Fibroblast of skin of left biceps (primary cell): ENCODE results near the gene GPATCH2L.

Experiments used
- DNase-seq, 2 experiments: peaks; one replicate each; pipeline ENCODE4 v3.0.0-alpha.2; 2013; ENCODE audit warnings: low read depth in 2 of 2

The GPATCH2L gene

DNA sequence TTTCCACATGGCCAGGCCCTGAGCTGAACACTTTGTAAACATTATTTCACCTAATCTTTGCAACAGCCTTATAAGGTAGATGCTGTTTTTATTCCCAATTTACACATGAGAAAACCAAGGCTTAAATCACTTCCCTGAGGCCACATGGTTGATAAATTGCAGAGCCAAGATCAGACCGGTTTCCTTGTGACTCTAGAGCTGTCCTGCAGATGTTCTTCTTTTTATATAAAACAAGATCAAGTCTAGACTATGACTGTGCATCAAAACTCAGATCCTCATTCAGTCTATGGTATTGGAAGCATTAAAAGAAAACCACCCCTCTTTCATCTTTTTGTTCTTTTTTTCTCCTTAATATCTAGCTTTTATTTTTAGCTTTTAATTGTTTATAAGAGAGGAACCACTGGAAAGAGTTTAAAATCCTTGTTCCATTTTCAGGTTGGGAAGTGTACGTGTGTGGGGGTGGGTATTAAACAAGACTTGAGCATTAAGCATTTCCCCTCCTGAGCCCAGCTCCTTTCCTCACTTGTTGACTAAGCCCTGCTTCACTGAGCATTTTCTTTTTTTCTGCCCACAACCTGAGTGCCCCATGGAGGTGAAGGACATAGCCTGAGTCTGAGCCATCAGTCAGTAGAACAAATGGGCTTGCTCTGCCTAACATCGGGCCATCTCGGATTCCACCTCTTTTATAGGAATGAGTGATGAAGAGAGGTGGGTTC is 45.4 kb downstream of the GPATCH2L start:
- DNase-seq: no peak

DNA sequence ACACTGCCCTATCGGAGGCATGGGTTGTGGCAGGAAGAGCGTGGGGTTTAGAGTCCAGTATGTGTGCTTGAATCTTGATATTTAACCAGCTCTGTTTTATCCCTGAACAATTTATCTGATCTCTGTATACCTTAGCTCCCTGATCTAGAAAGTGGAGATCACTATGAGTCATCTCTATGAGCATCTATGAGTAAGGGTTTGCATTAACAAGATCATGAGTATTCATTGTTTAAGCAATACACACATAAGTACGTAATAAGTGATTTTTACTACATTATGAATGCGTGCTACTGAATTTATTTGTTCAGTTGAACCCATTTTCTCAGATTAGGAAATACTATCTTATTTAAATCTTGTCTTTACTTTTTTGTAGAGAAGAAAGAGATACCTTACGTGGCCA is 49.4 kb downstream of the GPATCH2L start:
- peak; percentile 12 to 25 for DNase-seq

DNA sequence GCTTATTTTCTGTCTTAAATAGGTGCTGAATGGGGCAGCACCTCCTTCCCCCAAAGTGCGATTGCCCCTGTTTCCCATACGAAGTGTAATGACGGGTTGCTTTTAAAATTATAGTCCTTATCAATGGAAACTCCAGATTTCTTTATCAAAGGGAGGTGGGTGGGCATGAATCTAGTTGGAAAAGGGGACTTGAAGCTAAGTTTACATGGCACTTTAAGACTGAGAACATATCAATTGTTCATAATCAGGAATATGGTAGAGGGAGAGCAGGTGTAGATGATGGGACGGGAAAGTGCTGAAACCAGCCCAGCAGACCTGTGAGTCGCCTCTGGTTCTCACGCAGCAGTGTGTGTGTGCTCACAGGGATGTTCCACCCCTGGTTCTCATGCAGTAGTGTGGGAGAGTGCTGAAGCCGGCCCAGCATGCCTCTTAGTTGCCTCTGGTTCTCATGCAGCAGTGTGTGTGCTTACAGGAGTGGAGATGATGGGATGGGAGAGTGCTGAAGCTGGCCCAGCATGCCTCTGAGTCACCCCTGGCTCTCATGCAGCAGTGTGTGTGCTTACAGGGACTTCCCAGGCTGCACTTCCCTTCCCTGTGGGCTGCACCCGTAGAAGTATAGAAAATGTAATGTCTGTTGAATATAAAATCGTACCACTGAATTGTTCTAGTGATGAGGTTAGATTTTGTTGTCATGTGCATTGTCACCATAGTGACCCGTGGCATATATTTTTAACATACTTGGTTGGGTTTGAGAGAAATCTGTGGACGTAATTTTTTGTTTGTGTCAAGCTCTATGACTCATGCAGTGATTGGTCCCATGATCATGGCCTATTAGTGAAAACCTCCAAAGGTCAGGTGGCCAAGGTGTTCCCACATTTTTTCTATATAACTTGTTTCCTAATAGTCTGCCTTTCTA is 51.6 kb downstream of the GPATCH2L start:
- DNase-seq: peak in 1 of 2 experiments; percentile 17

DNA sequence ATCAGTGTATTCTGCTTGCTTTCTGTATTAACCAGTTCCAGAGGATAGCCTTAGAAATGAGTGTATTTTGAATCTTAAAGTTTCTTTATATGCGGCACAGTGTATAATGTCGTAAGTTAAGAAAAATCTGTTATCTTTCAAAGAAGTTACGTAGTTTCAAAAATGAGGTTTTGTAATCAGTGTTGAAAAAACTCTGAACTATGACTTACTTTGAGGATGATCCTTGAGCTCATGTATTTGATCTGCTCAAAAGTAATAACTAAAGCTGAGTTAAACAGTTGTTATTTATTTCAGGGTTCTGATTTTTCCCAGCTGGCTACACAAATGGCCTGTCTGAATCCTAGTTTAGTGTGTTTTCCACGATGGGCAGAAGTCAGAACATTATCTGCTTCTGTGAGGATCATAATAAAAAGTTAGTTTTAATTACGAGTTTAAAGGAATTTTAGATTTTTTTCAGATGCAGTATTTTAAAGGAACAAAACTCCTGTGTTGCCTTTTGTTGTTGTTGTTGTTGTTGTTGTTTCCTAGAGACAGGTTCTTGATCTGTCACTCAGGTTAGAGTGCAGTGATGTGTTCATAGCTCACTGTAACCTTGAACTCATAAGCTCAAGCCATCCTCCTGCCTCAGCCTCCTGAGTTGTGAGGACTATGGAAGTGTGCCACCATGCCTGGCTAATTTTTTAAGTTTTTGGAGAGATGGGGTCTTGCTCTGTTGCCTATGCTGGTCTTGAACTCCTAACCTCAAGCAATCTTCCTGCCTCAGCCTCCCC is 52.9 kb downstream of the GPATCH2L start:
- no peak for DNase-seq

DNA sequence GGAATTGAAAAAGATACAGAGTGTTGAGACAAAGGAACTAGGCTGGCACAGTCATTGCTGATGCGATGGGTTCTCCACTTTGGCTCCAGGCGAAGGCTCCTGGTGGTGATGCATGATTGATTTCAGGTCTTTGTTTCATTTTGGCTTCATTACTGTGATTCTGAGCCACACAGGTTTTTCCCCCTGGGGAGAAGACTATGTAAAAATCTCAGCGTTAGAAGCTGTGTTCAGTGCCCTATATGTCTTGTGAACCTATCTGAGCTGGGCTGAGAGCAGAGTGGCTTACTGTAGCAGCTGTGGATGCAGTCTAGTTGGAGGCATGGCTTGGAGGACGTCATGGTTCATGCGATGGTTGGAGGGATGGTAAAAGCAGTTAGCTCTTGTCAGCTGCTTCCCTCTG is 54.0 kb downstream of the GPATCH2L start:
- DNase-seq: no peak

DNA sequence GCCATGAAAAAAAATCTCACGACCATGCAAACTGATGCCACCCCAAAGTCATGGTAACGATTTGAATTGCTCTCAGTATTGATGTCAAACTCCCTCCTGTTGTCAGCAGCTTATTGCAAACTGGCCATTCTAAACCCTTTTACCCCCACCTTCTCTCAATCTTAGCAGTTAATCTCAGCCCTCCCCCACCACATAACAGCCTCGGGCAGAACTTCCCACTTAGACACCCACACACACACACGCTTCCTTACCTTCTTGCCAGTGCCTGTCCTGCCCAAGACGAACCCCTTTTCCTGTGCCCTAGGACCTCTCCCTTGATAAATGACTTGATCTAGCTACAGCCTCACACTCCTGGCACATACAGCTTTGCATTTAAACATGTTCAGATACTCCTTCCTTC is 56.6 kb downstream of the GPATCH2L start:
- DNase-seq: no peak

DNA sequence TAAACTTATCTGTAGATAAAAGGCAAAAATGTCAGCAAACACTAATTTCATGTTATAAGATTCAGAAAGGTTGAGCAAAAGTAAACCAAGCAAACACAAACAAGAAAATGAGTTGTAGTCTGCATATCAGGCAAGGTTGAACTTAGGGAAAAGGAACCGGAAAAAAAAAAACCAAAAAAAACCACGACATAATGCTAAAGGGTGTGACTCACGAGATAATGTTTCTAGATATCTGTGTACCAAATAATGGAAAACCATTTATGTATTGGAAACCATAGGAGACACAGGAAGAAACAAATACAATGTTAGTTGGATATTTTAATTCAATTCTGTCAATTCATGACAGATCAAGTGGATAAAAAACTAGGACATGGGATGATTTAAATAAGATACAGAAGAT is 60.5 kb downstream of the GPATCH2L start:
- DNase-seq: no peak

DNA sequence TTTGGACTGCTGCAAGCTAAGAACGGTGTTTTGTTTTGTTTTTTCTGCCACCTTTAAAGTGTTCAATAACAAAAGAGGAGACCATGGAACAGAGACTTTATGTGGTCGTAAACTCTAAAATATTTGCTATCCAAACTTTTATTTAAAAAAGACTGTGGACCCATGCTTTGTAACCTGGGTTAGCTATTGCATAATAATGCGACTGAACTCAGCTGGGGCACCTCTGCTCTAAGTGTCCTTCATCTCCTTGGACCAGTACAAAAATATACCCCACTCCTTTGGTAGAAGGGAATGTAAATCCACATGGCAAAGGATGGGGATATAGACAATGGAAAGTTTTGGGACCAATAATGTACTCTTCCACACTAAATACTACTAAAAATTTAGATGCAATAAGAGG is 65.5 kb downstream of the GPATCH2L start:
- no peak for DNase-seq

DNA sequence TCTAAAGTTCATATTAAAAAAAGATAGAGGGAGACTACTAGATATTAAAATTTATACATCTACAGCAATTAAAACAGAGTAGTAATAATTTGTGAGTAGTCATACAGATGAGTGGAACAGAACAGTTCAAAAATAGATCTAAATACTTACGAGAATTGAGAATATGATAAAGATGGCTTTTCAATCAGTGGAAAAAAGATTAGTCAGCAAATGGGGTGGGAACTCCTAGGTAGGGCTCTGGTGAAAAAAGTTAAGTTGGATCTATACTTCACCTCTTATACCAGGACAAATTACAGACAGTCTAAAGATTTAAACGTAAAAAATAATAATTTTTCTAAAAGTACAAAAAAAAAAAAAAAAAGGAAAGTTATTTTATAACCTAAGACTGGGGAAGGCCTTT is 66.9 kb downstream of the GPATCH2L start:
- DNase-seq: no peak

DNA sequence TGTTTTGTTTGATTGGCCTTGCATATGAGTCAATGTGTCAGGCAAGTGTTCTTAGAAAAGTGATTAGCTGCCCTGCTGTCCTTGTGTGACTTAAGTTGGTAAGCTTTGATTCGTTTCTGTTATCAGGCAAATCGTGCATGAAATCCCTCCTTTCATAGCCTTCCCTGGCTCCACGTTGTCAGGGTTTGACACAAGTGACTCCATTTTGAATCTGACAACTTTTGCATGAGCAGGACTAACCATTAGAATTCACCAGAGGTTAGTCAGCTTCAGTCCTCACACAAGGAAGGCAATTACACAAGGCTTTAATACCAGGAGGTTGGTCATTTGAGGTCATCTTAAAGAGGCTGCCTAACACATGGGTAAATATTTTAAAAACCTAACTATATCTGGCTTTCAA is 68.2 kb downstream of the GPATCH2L start:
- no peak for DNase-seq

DNA sequence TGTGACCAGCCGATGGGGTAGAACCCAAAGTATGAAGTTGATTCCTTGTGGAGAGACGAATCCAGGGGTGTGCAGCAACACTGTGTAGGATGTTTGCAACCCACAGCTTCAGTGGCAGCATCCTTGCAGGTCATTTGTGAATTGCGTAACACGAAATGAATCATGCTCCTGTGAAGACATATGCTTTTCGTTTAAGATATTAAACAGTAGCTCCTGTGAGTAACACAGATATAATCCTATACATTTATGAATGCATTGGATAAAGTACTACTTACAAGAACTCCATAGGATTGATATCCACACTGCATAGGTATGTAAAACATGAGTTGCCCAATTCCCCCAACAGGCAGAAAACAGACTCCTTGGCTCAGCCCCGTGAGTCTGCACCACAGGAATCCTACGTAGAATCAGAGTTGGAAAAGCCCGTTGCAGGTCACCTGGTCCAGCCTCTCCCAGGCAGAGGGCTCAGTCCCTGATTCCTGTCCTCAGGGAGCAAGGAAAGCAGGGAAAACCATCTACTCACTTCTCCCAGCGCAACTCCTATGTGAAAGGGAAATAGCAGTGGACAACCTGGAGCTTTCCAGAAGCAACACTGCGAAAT is 75.8 kb downstream of the GPATCH2L start:
- peak; percentile 85 to 86 for DNase-seq

DNA sequence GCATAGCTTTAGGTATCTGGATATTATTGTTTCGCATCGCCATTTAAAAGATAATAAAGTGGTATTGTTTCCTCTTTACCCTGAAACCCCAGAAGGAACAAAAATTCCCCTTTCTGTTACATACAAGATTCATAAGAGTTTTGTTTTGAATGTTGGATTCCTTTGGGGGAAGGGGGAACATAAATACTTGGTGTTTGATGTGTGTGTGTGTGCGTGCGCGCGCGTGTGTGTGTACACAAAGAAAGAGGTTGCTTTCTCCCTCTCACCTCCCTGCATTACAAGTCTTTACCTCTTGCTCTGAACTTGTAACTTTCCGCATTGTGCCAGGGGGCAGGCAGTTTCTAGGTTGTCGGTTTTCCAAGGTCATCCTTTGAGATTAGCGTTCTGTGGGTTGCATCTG is 76.4 kb downstream of the GPATCH2L start:
- DNase-seq: no peak

DNA sequence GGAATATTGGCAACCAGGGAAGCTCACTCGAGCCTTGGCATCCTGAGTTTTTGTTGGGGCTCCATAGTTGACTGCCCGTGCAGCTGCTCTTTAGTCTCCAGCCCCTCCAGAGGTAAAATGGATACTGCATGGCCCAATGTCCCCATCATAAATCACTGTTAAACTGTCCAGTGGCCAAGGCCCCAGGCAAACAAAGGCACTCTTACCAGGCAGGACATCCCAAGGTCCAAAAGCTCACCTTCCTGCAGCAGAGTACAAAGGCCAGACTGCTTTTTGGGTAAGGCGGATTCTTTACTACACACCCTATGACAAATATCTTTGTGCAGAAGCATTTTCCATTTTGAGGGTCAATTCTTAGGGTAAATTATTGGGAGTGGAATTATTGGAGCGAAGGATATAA is 81.1 kb downstream of the GPATCH2L start:
- DNase-seq: no peak

DNA sequence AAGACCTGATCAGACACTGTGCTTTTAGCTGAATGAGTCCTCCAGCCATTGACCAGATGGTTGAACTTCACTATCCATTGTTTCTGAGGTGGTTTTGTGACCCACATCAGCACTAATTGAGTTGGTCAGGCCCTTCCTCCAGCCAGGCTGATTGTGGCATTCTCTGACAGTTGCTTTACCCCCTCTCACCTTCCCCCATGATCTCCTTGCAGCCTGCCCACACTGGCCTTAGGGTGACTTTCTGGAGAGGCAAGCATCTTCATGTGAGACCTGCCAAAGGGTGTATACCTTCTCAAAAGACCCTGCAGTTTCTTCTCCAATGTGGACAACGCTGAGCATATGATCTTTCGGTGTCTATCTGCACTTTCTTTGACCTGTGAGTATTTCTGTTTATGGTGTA is 83.9 kb downstream of the GPATCH2L start:
- no peak for DNase-seq

DNA sequence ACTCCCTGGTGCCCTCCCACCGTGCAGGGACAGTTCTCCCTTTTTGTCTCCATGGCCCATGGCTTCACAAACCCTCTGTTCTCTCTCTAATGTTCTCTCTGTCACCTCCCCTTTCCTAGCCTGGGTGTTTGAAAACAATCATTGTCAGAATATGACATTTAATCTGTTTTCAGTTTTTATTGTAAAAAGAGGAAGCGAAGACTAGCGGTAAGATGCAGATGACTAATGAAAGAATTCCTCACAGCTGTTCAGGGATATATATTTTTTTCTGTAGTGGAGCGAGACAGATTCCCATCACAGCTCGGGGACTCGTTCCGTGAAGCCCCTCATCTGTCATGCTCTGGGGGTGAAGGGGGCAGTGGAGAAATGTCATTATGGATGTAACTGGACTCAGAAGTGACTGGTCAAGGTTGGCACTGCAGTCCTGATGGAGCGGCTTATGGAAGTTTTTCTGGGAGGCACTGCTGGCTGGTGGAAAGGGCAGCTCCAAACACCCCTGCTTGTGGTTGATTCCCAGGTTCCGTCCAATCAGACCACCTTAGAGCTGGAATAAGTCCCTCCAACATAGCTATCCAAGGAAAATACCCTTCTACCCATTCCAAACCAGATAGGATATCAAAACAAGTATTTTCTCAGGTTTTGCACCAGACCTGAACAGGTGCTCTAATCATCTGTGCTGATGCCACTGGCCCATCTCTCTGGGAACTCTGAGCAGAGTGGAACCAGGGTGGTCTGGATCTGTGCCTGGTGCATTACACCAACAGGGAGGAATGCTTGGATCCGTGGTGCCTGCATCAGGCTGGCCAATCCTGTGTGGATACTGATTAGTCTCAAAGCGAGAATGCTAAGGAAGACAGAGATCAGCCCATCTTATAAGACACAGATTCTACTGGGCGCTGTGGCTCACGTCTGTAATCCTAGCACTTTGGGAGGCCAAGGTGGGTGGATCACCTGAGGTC is 84.7 kb downstream of the GPATCH2L start:
- no peak for DNase-seq

DNA sequence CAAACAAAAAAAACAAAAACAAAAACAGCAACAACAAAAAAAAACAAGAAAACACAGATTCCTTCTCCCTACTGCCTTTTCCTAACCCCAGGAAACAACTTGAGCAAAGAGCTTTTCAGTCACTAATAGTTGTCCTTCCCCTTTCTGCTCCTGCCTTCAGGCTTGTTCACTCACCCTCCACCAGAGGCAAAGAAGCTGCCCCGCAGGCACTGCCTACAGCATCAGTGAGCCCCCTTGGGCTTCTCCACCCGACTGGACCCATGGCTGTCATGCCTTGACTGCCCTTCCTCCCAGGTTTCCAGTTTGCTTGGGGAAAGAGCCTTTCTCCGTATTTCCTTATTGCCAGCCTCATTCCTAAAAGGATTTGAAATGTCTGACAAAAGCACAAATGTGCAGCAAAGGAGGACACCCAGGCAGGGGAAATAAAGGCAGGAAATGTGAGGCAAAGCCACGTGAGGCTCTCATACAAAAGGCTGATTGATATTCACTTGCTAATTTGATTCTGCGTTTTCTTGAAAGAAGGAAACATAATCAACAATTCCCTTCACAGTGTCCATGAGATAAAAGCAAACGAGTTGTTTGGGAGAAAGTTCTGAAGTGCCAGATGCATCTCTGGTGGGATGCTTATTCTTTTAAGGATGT is 85.7 kb downstream of the GPATCH2L start:
- no peak for DNase-seq

DNA sequence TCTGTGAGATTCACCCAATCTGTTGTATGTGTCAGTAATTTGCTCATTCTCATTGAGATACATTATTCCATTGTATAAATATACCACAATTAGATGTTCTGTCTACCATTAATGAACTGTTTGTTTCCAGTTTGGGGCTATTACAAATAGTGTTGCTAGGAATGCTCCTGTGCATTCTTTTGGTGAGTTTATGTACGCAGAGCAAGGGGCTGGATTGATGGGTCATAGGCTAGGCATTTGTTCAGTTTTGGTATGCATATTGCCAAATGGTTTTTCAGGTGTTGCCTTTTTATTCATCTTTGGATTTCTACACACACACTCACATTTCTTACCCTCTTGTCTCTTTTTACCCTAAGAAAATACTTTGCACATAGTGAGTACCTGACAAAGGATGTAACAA is 93.4 kb downstream of the GPATCH2L start:
- no peak for DNase-seq

DNA sequence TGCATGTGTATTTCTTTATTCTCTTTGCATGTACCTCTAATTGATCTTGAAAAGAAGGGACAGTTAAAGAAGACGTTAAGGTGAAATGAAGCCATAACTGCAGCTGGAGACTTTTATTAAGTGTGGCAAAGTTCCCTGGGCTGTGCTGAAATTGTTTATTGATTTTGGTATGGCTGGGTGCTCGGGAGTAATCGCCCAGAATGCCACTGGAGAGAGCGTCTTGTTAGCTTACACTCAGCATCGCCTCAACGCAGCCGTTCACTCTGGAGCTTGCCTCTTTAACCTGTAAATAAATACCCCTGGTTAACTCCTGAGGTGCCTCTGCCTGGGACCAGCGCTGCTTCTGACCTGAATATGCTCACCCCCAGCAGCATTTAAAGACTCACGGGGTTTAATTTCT is 98.6 kb downstream of the GPATCH2L start:
- no peak for DNase-seq

DNA sequence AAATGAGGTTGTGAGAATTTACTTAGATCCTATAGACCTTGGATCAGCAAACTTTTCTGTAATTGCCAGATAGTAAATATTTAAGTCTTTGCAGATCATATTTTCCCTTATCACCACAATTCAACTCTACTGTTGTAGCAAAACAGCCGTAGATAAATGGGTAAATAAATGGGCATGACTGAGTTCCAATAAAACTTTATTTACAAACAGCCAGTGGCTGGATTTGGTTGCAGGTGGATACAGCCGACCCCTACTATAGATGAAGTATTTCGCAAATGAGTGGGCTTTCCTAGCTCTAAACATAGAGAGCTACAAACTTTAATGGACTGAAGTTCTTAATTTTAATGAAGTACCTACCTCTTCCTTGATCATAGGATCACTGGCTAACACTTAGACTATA is 100.7 kb downstream of the GPATCH2L start:
- no peak for DNase-seq

DNA sequence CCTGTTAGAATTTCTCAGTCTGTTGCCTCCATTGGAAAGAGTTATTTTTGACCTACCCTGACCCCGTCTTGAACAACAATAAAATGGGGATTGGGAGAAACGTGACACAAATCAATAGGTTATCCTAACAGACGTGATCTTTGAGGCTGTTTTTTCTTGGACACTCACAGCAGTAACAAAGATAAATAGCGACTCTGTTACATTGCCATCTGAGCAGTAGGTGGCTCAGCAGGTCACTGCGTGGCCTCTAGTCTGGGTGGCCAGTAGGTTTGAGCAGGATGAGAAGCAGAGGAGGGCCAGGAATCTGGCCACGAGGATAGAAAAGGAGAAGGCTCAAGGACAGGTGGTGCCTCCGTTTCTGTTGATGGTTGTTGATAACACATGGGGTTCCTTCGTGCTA is 101.4 kb downstream of the GPATCH2L start:
- DNase-seq: no peak
